GM12801 (cell line): ENCODE measurements around the gene PLPP1.

Source experiments
- TF ChIP-seq, protein P1 (sequence below): IDR thresholded peaks from one replicate; pipeline ENCODE4 v1.5.1; 2011; ENCODE audit warnings: control low read depth; ENCODE audit not compliant: insufficient read length; ENCODE audit errors: extremely low read depth

The PLPP1 gene

GRCh38 chr5:55544341-55544740 is 9.6 kb upstream of the PLPP1 start:
- TF ChIP-seq, protein P1, sequence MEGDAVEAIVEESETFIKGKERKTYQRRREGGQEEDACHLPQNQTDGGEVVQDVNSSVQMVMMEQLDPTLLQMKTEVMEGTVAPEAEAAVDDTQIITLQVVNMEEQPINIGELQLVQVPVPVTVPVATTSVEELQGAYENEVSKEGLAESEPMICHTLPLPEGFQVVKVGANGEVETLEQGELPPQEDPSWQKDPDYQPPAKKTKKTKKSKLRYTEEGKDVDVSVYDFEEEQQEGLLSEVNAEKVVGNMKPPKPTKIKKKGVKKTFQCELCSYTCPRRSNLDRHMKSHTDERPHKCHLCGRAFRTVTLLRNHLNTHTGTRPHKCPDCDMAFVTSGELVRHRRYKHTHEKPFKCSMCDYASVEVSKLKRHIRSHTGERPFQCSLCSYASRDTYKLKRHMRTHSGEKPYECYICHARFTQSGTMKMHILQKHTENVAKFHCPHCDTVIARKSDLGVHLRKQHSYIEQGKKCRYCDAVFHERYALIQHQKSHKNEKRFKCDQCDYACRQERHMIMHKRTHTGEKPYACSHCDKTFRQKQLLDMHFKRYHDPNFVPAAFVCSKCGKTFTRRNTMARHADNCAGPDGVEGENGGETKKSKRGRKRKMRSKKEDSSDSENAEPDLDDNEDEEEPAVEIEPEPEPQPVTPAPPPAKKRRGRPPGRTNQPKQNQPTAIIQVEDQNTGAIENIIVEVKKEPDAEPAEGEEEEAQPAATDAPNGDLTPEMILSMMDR: no peak

- TF ChIP-seq, protein P1: no peak
Observed at GRCh38 chr5:55541056-55541635, 6.4 kb upstream of the PLPP1 start.

DNA sequence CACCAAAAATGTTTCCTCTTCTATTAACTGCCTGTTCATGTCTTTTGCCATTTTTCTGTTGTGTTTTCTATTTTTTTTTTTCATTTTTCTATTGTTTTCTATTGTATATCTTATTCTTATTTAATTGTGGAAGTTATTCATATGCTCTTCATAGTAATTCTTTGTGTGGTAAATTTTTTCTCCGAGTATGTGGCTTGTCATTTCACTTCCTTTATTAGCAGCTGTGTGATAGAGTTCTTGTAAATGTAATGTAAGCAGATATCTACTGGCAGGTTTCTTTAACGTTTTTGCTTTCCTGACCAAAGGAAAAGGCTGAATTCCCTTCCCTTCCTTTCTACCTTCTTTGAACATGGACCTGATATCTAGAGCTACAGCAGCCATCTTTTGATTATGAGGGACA is 5.8 kb upstream of the PLPP1 start:
- TF ChIP-seq, protein P1: no peak

- TF ChIP-seq, protein P1: no peak
Observed at GRCh38 chr5:55540024-55540423, 5.3 kb upstream of the PLPP1 start.

- TF ChIP-seq, protein P1: no peak
Observed at GRCh38 chr5:55538661-55539060, 3.9 kb upstream of the PLPP1 start.

DNA sequence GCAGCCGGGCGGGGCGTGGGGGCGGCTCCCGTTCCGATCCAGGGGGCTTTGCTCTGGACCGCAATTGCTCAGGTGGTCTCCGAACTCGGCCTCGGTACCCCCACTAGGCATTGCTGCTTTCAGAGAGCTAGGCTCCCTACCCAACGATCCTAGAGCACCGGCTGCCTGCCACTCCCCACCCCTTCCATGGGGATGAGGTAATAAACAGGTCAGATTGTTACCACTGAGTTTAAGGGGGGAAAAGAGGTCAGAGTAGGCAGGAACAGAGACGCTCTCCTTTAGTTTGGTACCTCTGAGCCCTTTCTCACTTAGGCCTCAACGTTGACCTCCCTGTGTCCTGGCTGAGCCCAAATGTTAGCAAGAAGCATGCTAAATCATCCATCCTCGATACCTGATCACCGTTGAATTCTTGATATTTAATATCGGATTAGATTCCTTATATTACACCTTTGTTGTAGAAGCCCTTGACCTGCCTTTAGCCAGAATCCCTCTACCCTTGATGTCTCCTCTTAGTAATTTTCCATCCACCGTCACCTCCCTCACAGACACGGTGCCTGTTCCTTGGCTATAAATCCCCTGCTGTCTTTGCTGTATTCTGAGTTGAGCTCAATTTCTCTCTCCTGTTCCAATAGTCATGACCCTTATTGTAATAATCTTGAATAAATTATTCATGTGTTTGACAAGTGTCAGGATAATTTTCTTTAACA is 588 bp upstream of the PLPP1 start:
- TF ChIP-seq, protein P1: no peak

DNA sequence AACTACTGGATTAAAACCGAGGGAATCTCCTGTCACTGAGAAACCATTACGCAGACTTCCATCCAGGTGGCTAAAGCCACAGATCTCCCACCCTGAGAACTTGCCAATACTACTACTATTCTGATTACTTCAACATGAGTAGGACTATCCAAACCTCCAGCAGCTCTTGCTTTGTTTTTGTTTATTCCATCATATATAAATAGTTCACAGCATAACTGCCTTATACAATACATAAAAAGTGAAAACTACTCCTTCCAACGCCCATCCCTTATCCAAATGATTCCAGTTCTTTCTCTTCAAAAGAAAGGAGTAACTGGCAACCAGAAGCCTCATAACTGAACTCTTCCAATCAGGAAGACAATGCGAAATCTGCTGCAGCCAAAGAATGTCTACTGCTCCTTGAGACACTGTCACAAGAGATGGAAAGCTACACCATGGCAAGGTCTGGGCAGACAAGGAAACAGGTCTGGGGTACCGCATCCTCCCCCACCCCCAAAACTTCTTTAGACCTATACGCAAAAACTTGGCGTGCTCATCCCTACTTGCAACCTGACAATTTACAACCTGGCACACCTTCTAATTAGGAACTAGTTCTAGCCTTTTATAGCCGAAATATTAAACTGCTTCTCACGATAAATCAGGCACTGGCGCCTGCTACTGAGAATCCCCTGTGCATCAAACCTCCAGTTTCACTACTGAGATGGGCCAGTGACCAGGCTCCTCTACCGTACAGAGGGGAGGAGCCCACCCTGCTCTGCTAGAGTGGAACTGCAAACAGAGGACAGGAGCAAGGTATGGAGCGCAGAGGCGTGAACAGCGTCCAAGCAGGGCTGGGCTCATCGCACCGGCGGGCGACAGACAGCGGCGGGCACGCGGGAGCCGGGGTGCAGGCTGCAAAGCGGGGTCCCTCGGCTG is 986 bp downstream of the PLPP1 start:
- TF ChIP-seq, protein P1: no peak
